Measurements from ENCODE around the gene MYADM. TPM values are rescaled to one million over a fixed set of nuclear protein-coding genes. Genes with fewer than 3 reads are reported as not detected.

Gene MYADM
- total RNA-seq, 1 donor from 2014 or later: 100 TPM

DNA sequence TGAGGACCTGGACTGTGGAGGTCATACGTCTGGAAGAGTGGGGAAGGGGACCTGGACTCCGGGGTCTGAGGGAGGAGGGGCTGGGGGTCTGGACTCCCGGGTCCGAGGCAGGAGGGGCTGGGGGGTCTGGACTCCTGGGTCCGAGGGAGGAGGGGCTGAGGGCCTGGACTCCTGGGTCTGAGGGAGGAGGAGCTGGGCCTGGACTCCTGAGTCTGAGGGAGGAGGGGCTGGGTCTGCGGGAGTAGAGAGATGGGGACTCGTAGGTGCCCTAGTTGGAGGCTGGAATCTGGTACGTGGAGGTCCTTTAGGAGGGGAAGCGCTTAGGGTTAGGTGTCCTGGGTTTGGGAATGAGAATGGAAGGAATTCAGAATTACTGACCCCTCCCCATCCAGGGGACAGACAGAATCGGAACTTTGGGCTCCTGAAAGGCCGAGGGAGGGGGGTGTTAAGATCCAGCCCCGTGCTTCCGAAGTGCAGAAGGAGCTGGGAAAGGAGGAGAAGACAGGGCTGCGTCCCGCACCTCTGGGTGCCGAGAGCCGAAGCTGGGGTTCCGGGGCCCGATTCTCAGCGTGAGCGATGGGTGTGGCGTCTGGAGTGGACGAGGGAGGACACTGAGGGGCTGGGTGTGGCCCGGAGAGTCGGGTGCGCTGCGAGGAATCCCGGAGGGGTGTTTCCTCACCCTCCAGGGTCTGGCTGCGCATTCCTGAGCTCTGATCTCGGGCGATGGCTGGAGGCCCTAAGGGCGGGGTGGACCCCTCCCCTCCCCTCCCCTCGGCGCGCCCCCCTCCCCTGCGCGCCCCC, 608 bp downstream of the MYADM start:
- intact Hi-C loops (cut with micrococcal nuclease): loop anchor here (2.0 to 10.0 kb wide), 8 partner anchors 347 to 1737 kb away; partner anchors contain the start of genes ZNF160, ZNF524, ZNF665 and ZNF761

DNA sequence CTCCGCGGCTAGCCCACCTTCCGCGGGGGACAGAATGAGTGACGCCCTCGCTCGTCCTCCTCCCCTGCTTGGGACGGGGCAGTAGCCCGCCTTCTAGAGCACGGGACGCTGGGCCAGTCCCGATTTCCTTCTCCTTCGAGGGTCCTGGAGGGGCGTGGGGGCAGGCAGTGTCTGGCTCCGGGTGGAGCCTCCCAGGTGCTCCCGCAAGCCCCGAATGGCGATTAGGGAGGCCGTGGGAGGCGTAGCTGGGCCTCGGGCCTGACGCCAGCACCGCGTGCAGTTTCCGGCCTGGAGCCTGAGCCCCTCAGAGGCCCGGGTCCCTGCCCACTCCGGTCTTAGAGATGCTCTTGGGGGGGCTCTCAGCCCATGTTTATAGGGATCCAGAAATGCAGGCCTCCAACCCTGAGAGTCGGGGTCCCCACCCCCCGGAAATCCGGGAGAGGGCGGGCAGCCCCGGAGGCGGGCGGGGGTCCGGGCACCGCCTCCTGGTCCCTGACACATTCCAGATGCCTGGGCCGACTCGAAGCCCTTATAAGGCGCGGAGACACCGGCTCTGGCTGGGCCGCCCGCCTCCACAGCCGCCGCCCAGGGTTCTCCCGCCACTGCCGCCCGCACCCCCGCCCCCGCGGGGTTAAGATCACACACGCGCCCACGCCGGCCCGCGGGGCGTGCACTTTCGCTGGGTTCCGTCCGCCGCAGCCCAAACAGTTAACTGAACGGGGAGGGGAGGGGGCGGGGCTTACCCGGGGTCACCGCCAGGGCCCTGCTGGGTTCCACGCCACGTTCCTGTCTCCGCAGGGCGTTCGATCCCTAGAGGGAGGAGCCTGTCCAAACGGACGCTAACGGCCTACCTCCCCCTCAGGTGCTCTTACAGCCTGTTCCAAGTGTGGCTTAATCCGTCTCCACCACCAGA, 1.5 kb downstream of the MYADM start:
- intact Hi-C loops (cut with micrococcal nuclease): loop anchor here (1.0 to 10.0 kb wide), 11 partner anchors 10 to 1736 kb away; partner anchors contain the start of genes PRPF31, TFPT, ZNF160 and ZNF524

DNA sequence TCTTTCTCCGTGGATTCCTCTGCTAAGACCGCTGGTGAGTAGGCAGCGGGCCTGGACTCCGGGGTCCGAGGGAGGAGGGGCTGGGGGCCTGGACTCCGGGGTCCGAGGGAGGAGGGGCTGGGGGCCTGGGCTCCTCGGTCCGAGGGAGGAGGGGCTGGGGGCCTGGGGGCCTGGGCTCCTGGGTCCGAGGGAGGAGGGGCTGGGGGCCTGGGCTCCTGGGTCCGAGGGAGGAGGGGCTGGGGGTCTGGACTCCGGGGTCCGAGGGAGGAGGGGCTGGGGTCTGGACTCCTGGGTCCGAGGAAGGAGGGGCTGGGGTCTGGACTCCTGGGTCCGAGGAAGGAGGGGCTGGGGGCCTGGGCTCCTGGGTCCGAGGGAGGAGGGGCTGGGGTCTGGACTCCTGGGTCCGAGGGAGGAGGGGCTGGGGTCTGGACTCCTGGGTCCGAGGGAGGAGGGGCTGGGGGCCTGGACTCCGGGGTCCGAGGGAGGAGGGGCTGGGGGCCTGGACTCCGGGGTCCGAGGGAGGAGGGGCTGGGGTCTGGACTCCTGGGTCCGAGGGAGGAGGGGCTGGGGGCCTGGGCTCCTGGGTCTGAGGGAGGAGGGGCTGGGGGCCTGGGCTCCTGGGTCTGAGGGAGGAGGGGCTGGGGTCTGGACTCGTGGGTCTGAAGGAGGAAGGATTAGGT, 2.3 kb downstream of the MYADM start:
- intact Hi-C loops (cut with micrococcal nuclease): loop anchor here (1.0 to 10.0 kb wide), 11 partner anchors 9 to 1735 kb away; partner anchors contain the start of genes PRPF31, TFPT, ZNF160 and ZNF524

DNA sequence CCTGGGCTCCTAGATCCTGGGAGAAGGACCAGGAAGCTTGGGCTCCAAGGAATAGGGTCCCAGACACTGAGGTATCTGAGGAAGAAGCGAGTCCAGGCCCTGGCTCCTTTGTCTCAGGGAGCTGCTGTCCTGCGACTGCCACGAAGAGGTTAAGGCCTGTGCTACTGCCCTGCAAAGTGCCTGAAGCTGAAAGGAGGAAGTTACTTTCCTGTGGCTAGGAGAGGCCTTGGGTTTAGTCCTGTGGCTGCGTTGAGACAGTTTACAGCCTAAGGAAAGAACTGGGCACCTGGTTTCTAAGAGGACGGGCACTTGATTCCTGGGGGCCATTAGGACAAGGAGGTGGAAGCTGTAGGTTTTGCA, 2.8 kb downstream of the MYADM start:
- intact Hi-C loops (cut with micrococcal nuclease): no loop called here

DNA sequence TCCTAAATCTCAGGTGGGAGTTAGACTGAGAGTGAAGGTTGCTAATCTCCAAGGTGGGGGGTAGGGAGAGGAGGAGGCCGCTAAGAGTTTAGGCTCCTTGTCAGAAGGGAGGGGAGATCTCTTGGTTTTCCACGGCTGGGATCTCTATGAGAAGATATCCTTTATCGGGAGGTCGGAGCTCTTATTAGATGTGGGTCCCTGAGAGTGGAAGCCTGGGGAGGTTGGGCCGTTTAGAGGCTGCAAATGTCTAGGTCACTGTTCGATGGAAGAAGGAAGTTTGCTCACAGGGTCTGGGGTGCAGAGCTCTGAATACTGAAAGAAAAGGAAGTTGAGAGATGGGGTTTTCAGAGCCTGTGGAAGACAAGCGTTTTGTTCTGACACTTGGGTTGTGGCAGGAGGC, 3.8 kb downstream of the MYADM start:
- intact Hi-C loops (cut with micrococcal nuclease): no loop called here

DNA sequence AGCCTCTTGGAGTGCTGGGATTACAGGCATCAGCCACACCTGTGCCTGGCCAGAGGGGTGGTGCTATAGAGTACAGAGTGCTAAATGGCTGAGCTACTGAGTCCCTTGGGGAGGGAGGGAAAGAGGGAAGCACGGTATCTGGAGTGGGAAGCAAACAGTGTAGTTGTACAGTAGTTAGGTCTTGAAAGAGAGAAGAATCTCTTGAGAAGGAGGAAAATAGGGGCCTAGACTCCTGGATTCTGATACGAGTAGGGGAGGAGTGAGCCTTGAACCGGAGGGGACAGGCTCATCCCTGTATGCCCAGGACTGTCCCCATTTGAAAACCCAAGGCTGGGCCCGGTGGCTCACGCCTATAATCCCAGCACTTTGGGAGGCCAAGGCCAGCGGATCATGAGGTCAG, 5.1 kb downstream of the MYADM start:
- intact Hi-C loops (cut with micrococcal nuclease): no loop called here

DNA sequence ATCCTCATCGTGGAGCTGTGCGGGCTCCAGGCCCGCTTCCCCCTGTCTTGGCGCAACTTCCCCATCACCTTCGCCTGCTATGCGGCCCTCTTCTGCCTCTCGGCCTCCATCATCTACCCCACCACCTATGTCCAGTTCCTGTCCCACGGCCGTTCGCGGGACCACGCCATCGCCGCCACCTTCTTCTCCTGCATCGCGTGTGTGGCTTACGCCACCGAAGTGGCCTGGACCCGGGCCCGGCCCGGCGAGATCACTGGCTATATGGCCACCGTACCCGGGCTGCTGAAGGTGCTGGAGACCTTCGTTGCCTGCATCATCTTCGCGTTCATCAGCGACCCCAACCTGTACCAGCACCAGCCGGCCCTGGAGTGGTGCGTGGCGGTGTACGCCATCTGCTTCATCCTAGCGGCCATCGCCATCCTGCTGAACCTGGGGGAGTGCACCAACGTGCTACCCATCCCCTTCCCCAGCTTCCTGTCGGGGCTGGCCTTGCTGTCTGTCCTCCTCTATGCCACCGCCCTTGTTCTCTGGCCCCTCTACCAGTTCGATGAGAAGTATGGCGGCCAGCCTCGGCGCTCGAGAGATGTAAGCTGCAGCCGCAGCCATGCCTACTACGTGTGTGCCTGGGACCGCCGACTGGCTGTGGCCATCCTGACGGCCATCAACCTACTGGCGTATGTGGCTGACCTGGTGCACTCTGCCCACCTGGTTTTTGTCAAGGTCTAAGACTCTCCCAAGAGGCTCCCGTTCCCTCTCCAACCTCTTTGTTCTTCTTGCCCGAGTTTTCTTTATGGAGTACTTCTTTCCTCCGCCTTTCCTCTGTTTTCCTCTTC, 6.3 kb downstream of the MYADM start:
- intact Hi-C loops (cut with micrococcal nuclease): no loop called here

DNA sequence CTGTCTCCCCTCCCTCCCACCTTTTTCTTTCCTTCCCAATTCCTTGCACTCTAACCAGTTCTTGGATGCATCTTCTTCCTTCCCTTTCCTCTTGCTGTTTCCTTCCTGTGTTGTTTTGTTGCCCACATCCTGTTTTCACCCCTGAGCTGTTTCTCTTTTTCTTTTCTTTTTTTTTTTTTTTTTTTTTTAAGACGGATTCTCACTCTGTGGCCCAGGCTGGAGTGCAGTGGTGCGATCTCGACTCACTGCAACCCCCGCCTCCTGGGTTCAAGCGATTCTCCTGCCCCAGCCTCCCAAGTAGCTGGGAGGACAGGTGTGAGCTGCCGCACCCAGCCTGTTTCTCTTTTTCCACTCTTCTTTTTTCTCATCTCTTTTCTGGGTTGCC, 6.9 kb downstream of the MYADM start:
- intact Hi-C loops (cut with micrococcal nuclease): no loop called here

DNA sequence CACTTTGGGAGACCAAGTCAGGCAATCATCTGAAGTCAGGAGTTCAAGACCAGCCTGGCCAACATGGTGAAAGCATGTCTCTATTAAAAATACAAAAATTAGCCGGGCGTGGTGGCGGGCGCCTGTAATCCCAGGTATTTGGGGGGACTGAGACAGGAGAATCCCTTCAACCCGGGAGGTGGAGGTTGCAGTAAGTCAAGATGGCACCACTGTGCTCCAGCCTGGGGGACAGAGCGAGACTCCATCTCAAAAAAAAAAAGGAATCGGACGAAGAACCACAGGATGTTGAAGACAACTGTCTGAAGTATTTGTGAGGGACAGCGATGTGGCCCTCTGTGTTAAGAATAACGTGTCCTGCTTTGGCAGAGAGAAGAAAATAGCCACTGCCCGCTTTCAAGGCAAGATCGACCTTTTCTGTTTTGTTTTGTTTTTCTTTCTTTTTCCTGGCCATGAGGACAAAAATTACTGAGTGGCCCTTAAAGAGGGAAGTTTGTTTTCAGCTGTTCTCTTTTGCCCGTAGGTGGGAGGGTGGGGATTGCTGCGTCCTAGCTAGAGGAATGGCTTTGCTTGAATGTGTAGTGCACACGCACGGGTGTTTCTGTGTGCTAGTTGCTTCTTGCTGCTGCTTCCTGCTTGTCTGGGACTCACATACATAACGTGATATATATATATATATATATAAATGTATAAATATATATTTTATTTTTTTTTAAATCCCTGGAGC, 8.1 kb downstream of the MYADM start:
- intact Hi-C loops (cut with micrococcal nuclease): no loop called here

DNA sequence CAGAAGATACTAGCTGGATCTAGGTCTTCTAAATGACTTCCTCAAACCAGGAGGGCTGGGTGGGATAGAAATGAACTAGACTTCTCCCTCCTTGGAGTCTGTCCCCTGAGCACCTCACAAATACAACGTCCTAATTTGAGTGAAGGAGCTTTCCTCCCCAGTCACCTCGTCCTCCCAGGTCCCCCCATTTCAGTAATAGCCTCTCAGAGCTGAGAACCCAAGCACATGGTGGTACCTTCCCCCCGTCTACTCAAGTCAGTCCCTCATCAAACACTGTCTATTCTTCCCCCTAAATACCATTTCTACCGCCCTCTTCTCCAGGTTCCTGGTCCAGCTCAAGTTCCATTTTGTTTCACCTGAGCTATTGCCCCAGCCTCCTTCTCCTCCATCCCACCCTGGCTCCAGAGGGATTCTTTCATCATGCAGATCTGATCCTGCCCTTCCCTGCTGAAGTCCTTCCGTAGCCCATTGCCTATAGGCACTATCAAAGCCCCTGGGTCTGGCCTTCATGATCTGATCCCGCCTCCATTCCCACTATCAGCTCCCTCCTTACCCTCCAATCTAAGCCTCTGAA, 9.1 kb downstream of the MYADM start:
- intact Hi-C loops (cut with micrococcal nuclease): no loop called here

DNA sequence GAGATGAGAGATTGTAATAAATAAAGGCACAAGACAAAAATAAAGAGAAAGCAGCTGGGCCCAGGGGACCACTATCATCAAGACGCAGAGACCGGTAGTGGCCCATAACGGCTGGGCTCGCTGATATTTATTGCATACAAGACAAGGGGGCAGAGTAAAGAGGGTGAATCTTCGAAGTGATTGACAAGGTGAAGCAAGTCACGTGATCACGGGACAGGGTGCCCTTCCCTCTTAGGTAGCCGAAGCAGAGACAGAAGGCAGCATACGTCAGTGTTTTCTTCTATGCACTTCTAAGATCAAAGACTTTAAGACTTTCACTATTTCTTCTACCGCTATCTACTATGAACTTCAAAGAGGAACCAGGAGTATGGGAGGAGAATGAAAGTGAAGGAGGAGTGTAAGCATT, 9.7 kb downstream of the MYADM start:
- intact Hi-C loops (cut with micrococcal nuclease): no loop called here

DNA sequence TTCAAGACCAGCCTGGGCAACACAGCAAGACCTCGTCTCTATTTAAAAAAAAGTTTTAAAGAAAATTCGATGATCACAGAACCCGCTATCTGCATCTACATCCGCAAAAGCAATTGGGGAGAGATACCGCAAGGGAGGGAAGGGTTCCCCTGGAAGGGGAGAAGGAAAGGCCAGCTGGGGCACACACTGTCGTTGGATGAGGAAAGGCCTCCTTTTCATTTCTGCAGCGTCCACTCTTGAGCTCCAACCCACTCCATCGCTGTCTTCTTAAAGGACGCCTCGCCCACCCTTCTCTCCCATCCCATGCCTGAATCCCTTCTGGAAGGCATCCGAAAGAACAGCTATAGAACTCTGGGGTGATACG, 11.1 kb downstream of the MYADM start:
- intact Hi-C loops (cut with micrococcal nuclease): loop anchor here (1.0 kb wide), 2 partner anchors 9 to 12 kb away; no protein-coding TSS in a partner anchor

DNA sequence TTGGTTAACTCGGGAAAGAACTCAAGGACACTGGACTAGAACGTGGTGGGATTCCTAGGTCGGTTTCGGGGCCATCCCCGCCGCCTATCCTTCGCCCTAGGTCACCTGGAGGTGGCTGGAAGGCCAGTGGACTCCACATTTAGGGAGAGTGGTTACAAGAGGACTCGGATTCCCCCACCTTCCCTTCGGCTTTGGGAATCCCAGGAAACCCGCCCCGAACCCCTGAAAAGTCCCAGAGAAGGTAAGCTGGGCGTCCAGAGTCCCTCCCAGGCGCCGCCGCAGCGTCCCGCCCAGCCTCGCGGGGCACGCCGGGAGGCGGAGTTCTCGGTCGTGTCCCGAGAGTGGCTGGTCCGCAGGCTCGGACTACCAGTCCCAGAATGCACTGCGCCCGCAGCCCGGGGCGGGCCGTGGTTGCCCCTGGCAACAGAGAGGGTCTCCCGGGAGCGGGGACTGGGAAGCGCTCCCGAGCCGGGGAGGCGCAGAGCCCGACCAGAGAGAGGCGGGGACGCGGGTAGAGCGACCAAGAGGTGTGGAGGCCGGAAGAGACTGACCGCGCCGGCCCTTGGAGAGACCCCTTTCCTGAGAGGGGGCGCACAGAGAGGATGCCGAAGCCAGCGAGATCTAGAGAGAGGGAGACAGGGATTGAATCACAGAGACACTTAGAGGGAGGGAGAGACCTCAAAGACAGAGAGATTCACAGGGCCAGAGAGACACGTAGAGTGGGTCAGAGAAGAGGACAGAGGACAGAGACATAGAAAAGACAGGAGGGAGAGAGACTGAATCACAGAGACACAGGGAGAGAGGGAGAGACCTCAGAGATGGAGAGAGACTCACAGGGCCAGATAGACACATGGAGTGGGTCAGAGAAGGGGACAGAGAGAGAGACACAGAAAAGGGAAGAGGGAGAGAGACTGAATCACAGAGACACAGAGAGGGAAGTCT, 11.7 kb downstream of the MYADM start:
- intact Hi-C loops (cut with micrococcal nuclease): loop anchor here (1.0 to 2.0 kb wide), 3 partner anchors 10 to 23 kb away; no protein-coding TSS in a partner anchor

DNA sequence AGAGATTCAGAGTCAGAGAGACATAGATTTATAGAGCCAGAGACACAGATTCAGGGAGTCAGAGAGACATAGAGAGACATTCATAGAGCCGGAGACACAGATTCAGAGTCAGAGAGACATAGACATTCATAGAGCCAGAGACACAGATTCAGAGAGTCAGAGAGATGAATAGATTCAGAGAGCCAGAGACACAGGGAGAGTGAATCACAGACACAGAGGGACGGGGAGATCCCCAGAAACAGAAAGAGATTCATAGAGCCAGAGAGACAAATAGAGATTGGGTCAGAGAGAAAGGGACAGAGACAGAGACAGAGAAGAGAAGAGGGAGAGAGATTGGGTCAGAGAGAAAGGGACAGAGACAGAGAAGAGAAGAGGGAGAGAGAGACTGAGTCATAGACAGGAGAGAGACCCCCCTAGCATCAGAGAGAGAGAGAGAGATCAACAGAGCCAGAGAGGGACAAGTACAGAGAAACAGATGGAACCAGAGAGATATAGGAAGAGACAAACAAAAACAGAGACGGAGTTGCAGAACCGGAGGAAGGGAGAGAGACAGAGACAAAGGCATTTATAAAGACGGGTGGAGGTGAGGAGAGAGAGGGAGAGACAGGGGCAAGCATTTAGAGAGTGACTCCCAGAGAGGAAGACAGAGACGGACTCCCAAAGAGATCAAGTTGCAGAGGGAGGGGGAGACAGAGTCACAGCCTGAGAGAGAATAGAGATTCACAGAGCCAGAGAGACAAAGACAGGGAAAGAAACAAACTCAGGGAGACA, 13.2 kb downstream of the MYADM start:
- intact Hi-C loops (cut with micrococcal nuclease): loop anchor here (2.0 kb wide), 1 partner anchor 22 kb away; no protein-coding TSS in a partner anchor

DNA sequence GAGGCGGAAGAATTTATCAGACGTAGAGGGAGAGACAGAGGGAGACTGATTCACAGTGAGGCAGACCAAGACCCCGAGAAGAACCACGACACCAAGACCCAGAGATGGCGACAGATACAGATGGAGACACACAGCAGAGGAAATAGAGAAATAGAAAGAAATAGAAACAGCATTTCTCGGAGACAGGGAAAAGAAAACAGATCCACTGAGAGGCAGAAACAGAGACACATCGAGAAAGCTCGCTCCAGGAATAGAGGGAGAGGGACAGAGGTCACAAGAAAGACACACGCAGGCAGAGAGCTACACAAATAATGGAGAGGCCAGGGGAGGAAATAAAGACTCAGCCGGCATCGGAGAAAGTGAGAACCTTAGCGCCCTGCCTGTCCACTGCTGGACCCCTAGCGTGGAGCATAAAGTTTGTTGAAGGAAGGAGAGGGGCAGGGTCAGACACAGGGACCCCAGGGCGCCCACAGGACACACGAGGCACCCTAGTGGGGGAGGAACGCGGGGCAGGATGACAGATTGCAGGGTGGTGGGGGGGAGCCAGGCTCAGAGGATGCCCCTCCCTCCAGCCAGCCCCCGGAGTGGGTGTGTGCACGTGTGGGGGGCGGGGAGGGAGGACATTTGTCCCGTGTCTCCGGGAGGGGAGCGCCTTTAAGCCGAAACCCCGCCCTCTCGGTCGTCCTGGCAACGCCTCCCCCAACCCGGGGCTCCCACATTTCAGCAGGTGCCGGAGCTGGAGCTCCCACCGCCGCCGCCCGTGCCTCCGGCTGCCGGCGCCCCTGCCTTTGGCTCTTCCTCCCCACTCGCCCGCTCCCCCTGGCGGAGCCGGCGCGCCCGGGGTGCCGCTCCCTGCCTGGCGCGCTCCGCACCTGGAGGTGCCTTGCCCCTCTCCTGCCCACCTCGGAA, 14.1 kb downstream of the MYADM start, which contains the start of gene PRKCG:
Gene PRKCG (plus strand): TSS at position 716 of the 909 bp plus-strand sequence. CDS start 298 bp downstream, outside the sequence.
- intact Hi-C loops (cut with micrococcal nuclease): loop anchor here (1.0 to 2.0 kb wide), 3 partner anchors 21 to 39 kb away; no protein-coding TSS in a partner anchor

DNA sequence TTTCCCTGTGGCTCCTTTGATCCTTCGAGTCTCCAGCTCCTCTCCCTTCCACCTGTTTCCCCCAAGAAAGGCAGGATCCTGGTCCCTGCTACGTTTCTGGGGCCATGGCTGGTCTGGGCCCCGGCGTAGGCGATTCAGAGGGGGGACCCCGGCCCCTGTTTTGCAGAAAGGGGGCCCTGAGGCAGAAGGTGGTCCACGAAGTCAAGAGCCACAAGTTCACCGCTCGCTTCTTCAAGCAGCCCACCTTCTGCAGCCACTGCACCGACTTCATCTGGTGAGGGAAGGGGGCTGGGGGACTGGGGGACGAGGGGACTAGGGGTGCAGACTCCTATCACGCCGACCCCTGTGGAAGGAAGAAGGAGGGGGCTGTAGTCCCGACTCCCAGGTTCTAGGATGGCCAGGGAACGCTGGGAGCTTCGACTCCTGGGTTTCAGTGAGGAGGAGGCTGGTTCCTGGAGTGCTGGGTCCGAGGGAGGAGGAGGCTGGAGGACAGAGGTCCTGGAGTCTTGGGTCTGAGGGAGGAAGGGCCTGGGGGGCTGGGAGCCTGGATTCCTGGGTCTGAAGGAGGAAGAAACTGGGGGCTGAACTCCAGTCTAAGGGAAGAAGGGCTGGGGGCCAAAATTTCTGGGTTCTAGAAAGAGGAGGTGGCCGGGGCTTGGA, 14.8 kb downstream of the MYADM start:
- intact Hi-C loops (cut with micrococcal nuclease): loop anchor here (1.0 kb wide), 2 partner anchors 29 to 40 kb away; no protein-coding TSS in a partner anchor
